SK-N-SH (cell line): Measurements from ENCODE around the gene PRKG1. TPM values are rescaled to one million over a fixed set of nuclear protein-coding genes. Genes with fewer than 3 reads are reported as not detected.
"Not testable (repeated sequence)": the region's sequence is repeated elsewhere in the genome, so short reads cannot be mapped to it uniquely, and the experiment has no call there.

Source experiments
- CTCF ChIA-PET: fragments of 300-600, 350-600 bp; formaldehyde crosslinking; extraction: SDS; loops from one replicate; lab custom pipeline; 2021; lab: Yijun Ruan, JAX
- POLR2A ChIA-PET: fragments of 350-600 bp; sonication (Branson Sonifier 250); formaldehyde crosslinking; extraction: SDS; loops from one replicate; lab custom pipeline; 2020; ENCODE audit warnings: antibody characterized with exemption, inconsistent platforms; lab: Yijun Ruan, JAX
- DNase-seq: peaks from one replicate; pipeline ENCODE4 v3.0.0; 2012
- H2AFZ ChIP-seq: fragments of 200-600 bp; sonication (generic); 2 replicates; pipeline ENCODE4 v1.8.1; 2016; ENCODE audit warnings: antibody characterized with exemption, mild to moderate bottlenecking, low read depth
- H3F3A ChIP-seq: fragments of 200-600 bp; sonication (generic); replicated peaks from 2 replicates; pipeline ENCODE3; 2016; ENCODE audit warnings: antibody characterized with exemption, mild to moderate bottlenecking; ENCODE audit not compliant: insufficient read depth
- H3K27ac ChIP-seq, 2 experiments: fragments of 200-500 bp in 1 of 2; fragments of 200-600 bp in 1 of 2; sonication (Bioruptor generic) in 1 of 2; sonication (generic), shearing (Covaris generic) in 1 of 2; 2 replicates each; pipeline versions ENCODE4 v1.5.1 to v1.6.1; 2014 to 2016; ENCODE audit warnings: low read depth in 2 of 2, inconsistent platforms in 1 of 2, low read length in 1 of 2, mild to moderate bottlenecking in 1 of 2, mixed read lengths in 1 of 2
- H3K27me3 ChIP-seq: fragments of 200-600 bp; sonication (generic), shearing (Covaris generic); 2 replicates; pipeline ENCODE4 v1.6.1; 2016; ENCODE audit warnings: mixed run types; ENCODE audit not compliant: insufficient read depth
- H3K36me3 ChIP-seq, 2 experiments: fragments of 200-500 bp in 1 of 2; fragments of 200-600 bp in 1 of 2; sonication (Bioruptor generic) in 1 of 2; sonication (generic) in 1 of 2; replicated peaks in 1 of 2; 2 replicates each; pipeline versions ENCODE3 to v1.5.1; 2014 to 2016; ENCODE audit warnings: low read length in 1 of 2, mild to moderate bottlenecking in 1 of 2; ENCODE audit not compliant: insufficient read depth in 2 of 2, control insufficient read depth in 1 of 2
- H3K4me1 ChIP-seq, 2 experiments: fragments of 200-500 bp in 1 of 2; fragments of 200-600 bp in 1 of 2; sonication (Bioruptor generic) in 1 of 2; sonication (generic), shearing (Covaris generic) in 1 of 2; 2 replicates each; pipeline versions ENCODE4 v1.5.1 to v1.6.1; 2014 to 2016; ENCODE audit warnings: low read depth in 1 of 2, low read length in 1 of 2, mixed run types in 1 of 2; ENCODE audit not compliant: insufficient read depth in 2 of 2, control insufficient read depth in 1 of 2
- H3K4me2 ChIP-seq: fragments of 200-600 bp; sonication (generic), shearing (Covaris generic); 2 replicates; pipeline ENCODE4 v1.6.1; 2017; ENCODE audit warnings: mixed run types
- H3K4me3 ChIP-seq, 2 experiments: fragments of 200-500 bp in 1 of 2; fragments of 200-600 bp in 1 of 2; sonication (Bioruptor generic) in 1 of 2; sonication (generic), shearing (Covaris generic) in 1 of 2; 2 replicates each; pipeline versions ENCODE4 v1.5.1 to v1.8.1; 2014 to 2016; ENCODE audit warnings: low read depth in 2 of 2, inconsistent platforms in 1 of 2, low read length in 1 of 2, mild to moderate bottlenecking in 1 of 2, mixed read lengths in 1 of 2, moderate library complexity in 1 of 2
- H3K79me2 ChIP-seq: fragments of 200-600 bp; sonication (generic); 2 replicates; pipeline ENCODE4 v1.8.1; 2017; ENCODE audit warnings: mild to moderate bottlenecking; ENCODE audit not compliant: insufficient read depth
- H3K9ac ChIP-seq: fragments of 200-600 bp; sonication (generic); 2 replicates; pipeline ENCODE4 v1.6.1; 2017; ENCODE audit warnings: mixed run types
- H3K9me2 ChIP-seq: fragments of 200-600 bp; sonication (generic); 2 replicates; pipeline ENCODE4 v1.6.1; 2017; ENCODE audit warnings: mixed run types
- H3K9me3 ChIP-seq: fragments of 200-600 bp; sonication (generic); 2 replicates; pipeline ENCODE4 v1.6.1; 2017; ENCODE audit warnings: mixed run types, mild to moderate bottlenecking, moderate library complexity
- H4K20me1 ChIP-seq: fragments of 200-600 bp; sonication (generic); 2 replicates; pipeline ENCODE4 v1.6.1; 2017; ENCODE audit warnings: mild to moderate bottlenecking, mixed run types; ENCODE audit not compliant: insufficient read depth
- CHD2 ChIP-seq: fragments of 150-350 bp; IDR thresholded peaks from 2 replicates; pipeline ENCODE4 v1.6.1; 2018; ENCODE audit warnings: low read length; ENCODE audit not compliant: partially characterized antibody
- ELF1 ChIP-seq: IDR thresholded peaks from 2 replicates; pipeline ENCODE4 v1.4.0; 2012
- EZH2phosphoT487 ChIP-seq: fragments of 200-600 bp; sonication (generic); IDR thresholded peaks from 2 replicates; pipeline ENCODE4 v1.6.1; 2017; ENCODE audit warnings: low read depth, mixed run types, mild to moderate bottlenecking, antibody characterized with exemption, moderate library complexity, borderline replicate concordance
- FOXJ3 ChIP-seq: sonication (generic); formaldehyde crosslinking; IDR thresholded peaks from 2 replicates; pipeline ENCODE4 v1.5.1; 2020; ENCODE audit warnings: mild to moderate bottlenecking, missing genetic modification reagents
- FOXM1 ChIP-seq: IDR thresholded peaks from 2 replicates; pipeline ENCODE4 v1.4.0; 2012; ENCODE audit warnings: low read depth, mild to moderate bottlenecking
- JUND ChIP-seq: IDR thresholded peaks from 2 replicates; pipeline ENCODE4 v1.4.0; 2012
- MXI1 ChIP-seq: IDR thresholded peaks from 2 replicates; pipeline ENCODE4 v1.6.1; 2012; ENCODE audit warnings: mild to moderate bottlenecking, low read depth, low read length, improper control_type of control experiment
- RAD21 ChIP-seq: IDR thresholded peaks from 2 replicates; pipeline ENCODE4 v1.6.1; 2012; ENCODE audit warnings: mild to moderate bottlenecking, low read length
- RFX5 ChIP-seq: IDR thresholded peaks from 2 replicates; pipeline ENCODE4 v1.6.1; 2012; ENCODE audit warnings: mild to moderate bottlenecking, improper control_type of control experiment, low read length
- RXRA ChIP-seq: IDR thresholded peaks from 2 replicates; pipeline ENCODE4 v1.4.0; 2012; ENCODE audit warnings: low read depth, mild to moderate bottlenecking, borderline replicate concordance
- SMC3 ChIP-seq: IDR thresholded peaks from 2 replicates; pipeline ENCODE4 v1.6.1; 2012; ENCODE audit warnings: low read depth, low read length, improper control_type of control experiment
- TAF1 ChIP-seq: IDR thresholded peaks from 2 replicates; pipeline ENCODE4 v1.6.1; 2012; ENCODE audit warnings: low read depth, mild to moderate bottlenecking, low read length, moderate library complexity, borderline replicate concordance
- TCF12 ChIP-seq: IDR thresholded peaks from 2 replicates; pipeline ENCODE4 v1.4.0; 2012
- TEAD4 ChIP-seq: IDR thresholded peaks from 2 replicates; pipeline ENCODE4 v1.4.0; 2012; ENCODE audit warnings: mild to moderate bottlenecking, borderline replicate concordance; ENCODE audit not compliant: insufficient read depth
- WGBS: methylation state at CpG from one replicate; pipeline ENCODE4 v1.1.6; 2017; ENCODE audit warnings: low lambda C conversion rate; 5-methylcytosine and 5-hydroxymethylcytosine counted together
- polyA plus RNA-seq, 3 experiments: library from polyadenylated mRNA; depleted of rRNA; stranded (reverse); fragments of >200 nt; gene quantifications; 2 replicates each; pipeline ENCODE4 v1.2.3, GENCODE V29; 2012
- TF ChIP-seq, protein P1 (sequence below): fragments of 150-350 bp; IDR thresholded peaks from 2 replicates; pipeline ENCODE4 v1.6.1; 2016; ENCODE audit warnings: mild to moderate bottlenecking, low read depth, low read length
- TF ChIP-seq, protein P2 (sequence below): fragments of 200-600 bp; sonication (generic); IDR thresholded peaks from 2 replicates; pipeline ENCODE4 v1.6.1; 2017; ENCODE audit warnings: antibody characterized with exemption, mild to moderate bottlenecking, moderate library complexity

Gene PRKG1
- polyA plus RNA-seq, 1 of the 3 experiments (the other 2 are of a cell fraction), result 4.1 TPM

GRCh38 chr10:52032681-52033629, 958.7 kb downstream of the PRKG1 start (continued):
- TF ChIP-seq CHD2 (no peak), TAF1 (no peak), SMC3 (no peak)
- TF ChIP-seq, protein P1, sequence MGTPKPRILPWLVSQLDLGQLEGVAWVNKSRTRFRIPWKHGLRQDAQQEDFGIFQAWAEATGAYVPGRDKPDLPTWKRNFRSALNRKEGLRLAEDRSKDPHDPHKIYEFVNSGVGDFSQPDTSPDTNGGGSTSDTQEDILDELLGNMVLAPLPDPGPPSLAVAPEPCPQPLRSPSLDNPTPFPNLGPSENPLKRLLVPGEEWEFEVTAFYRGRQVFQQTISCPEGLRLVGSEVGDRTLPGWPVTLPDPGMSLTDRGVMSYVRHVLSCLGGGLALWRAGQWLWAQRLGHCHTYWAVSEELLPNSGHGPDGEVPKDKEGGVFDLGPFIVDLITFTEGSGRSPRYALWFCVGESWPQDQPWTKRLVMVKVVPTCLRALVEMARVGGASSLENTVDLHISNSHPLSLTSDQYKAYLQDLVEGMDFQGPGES, result no peak

GRCh38 chr10:52039002-52039793, 964.9 kb downstream of the PRKG1 start:
- H3K27ac ChIP-seq, H4K20me1 ChIP-seq, H2AFZ ChIP-seq, DNase-seq, H3K9me2 ChIP-seq, H3K4me3 ChIP-seq, H3K27me3 ChIP-seq, H3K4me1 ChIP-seq, H3K36me3 ChIP-seq, H3F3A ChIP-seq, H3K79me2 ChIP-seq, H3K9ac ChIP-seq, CTCF ChIA-PET, POLR2A ChIA-PET, H3K9me3 ChIP-seq, H3K4me2 ChIP-seq: not testable (repeated sequence)
- 73% methylated on average over 15 of the region's 15 CpGs for WGBS

DNA sequence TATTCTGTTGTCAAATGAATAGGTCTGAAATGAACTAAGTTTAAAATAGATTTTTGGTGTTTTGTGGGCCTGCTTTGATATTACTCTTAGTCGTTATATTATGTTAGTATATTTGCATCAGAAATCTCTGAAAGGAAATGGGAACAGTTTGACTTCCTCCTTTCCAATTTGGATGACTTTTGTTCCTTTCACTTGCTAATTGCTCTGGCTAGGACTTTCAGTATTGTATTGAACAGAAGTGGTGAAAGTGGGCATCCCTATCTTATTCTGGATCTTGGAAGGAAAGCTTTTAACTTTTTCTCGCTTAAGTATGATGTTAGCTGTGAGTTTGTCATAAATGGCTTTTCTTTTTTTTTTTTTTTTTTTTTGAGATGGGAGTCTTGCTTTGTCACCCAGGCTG, 966.2 kb downstream of the PRKG1 start:
- no peak for TF ChIP-seq TCF12
- TF ChIP-seq, all 33 proteins: peak for 0
- H3K36me3 ChIP-seq, result no peaks in the 10 kb centered on the region
- H4K20me1 ChIP-seq, result no peaks in the 10 kb centered on the region
- no peak overlapping the region for H3K27ac ChIP-seq
- no peak overlapping the region for H3K4me2 ChIP-seq
- ChIA-PET CTCF (no interaction called here), POLR2A (no interaction called here)
- no peaks in the 10 kb centered on the region for H3K27me3 ChIP-seq
- no peaks in the 10 kb centered on the region for H3K79me2 ChIP-seq
- no peaks in the 10 kb centered on the region for H3K9me3 ChIP-seq
- no peak for DNase-seq
- H3F3A ChIP-seq, result no peaks in the 10 kb centered on the region
- H3K4me3 ChIP-seq, result no peak overlapping the region
- no peak overlapping the region for H2AFZ ChIP-seq
- 83% methylated on average over 2 of the region's 2 CpGs for WGBS
- H3K4me1 ChIP-seq, result no peaks in the 10 kb centered on the region
- H3K9ac ChIP-seq, result no peak overlapping the region
- H3K9me2 ChIP-seq, result no peaks in the 10 kb centered on the region

DNA sequence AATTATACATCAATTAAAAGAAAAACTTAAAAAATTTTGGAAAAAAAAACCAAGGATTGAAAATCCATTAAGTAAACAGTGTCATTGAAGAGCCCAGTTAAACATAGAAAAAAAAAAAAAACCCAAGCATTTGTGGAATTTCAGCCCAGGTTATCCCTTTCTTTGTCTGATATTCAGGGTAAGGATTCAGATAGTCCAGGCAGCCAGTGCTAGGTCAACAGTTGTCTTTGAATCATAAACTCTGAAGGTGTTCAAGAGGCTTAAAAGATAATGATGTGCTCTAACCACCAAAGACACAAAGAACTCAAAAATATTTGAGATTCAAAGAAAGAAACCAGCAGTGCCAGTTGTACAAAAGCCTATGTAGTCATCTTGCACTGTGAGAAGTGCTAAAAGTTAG, 969.5 kb downstream of the PRKG1 start:
- ChIA-PET POLR2A (no interaction called here), CTCF (interaction anchor here (0.6 kb wide), 1 partner anchor 46 kb away, joined by 3 read pairs; no protein-coding TSS in a partner anchor)
- Histone ChIP-seq H3K36me3 (no peaks in the 10 kb centered on the region), H4K20me1 (no peaks in the 10 kb centered on the region), H2AFZ (no peak overlapping the region), H3K9ac (no peak overlapping the region), H3K9me3 (no peaks in the 10 kb centered on the region), H3K4me1 (no peaks in the 10 kb centered on the region), H3K27ac (no peak overlapping the region), H3K27me3 (no peaks in the 10 kb centered on the region), H3K9me2 (no peaks in the 10 kb centered on the region), H3F3A (no peaks in the 10 kb centered on the region), H3K79me2 (no peaks in the 10 kb centered on the region), H3K4me2 (no peak overlapping the region), H3K4me3 (no peak overlapping the region)
- no peak for TF ChIP-seq RXRA
- no peak for TF ChIP-seq RFX5
- TF ChIP-seq MXI1, result no peak
- TF ChIP-seq EZH2phosphoT487, result no peak
- no peak for TF ChIP-seq RAD21
- TF ChIP-seq ELF1, result no peak
- no peak for TF ChIP-seq FOXM1
- TF ChIP-seq FOXJ3, result no peak
- TF ChIP-seq TEAD4, result no peak
- TF ChIP-seq, protein P2, sequence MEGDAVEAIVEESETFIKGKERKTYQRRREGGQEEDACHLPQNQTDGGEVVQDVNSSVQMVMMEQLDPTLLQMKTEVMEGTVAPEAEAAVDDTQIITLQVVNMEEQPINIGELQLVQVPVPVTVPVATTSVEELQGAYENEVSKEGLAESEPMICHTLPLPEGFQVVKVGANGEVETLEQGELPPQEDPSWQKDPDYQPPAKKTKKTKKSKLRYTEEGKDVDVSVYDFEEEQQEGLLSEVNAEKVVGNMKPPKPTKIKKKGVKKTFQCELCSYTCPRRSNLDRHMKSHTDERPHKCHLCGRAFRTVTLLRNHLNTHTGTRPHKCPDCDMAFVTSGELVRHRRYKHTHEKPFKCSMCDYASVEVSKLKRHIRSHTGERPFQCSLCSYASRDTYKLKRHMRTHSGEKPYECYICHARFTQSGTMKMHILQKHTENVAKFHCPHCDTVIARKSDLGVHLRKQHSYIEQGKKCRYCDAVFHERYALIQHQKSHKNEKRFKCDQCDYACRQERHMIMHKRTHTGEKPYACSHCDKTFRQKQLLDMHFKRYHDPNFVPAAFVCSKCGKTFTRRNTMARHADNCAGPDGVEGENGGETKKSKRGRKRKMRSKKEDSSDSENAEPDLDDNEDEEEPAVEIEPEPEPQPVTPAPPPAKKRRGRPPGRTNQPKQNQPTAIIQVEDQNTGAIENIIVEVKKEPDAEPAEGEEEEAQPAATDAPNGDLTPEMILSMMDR, result no peak
- TF ChIP-seq JUND, result no peak
- DNase-seq, result no peak
